Activated CD8-positive, alpha-beta memory T cell treated with anti-CD3 and anti-CD28 coated beads for 24 hours (primary cell): Measurements from ENCODE around the gene GRAMD2A.
A peak's percentile ranks its signal among the peaks of the same experiment; 100 is the strongest.

Source experiments
- DNase-seq: peaks from one replicate; pipeline ENCODE4 v3.0.0-alpha.2; 2020

Gene GRAMD2A

DNA sequence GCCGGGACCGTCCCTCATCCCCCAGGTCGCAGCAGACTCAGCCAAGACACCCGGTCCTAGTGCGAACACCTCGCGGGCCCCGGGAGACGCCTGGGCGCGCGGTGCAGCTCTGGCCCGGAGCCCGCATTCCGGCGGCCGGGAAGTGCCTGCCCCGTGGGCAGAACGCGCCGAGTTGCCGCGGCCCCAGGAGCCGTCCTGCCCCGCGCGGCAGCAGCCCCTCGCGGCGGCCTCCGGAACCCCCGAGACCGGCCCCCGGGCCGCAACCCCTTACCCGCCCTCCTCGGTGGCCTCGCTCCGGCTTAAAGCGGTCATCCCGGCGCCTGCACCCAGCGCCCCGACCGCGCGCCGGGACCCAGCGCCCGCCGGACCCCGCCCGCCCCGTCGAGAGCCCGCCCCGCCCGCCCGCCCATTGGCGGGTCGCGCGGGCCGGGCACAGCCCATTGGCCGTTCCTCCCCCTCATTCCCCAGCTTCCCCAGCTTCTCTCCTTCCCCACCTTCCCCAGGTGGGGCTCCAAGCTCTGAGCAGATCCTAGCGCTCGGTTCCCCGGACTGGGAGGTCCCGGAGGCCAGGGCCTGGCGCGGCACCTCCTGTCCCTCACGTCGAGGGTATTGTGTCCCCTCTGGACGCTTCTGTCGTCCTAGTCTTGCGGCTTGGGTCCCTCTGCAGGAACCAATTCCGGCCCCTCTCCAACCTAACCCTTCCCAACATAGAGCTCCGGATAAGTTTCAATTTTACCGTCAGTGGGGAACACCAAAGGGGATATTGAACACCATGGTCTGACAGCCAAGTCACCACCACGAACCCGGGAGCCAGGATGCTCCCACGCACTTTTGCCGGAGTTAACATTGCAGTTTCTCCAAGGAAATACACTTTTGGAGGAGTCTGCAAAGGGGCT, at the start of gene GRAMD2A:
Gene GRAMD2A, minus strand, starts transcription at position 328 of the 896 bp plus-strand sequence.
- peak; percentile 78 for DNase-seq

- DNase-seq = no peak
Observed at GRCh38 chr15:72242775-72243370, 45.3 kb upstream of the GRAMD2A start.

DNA sequence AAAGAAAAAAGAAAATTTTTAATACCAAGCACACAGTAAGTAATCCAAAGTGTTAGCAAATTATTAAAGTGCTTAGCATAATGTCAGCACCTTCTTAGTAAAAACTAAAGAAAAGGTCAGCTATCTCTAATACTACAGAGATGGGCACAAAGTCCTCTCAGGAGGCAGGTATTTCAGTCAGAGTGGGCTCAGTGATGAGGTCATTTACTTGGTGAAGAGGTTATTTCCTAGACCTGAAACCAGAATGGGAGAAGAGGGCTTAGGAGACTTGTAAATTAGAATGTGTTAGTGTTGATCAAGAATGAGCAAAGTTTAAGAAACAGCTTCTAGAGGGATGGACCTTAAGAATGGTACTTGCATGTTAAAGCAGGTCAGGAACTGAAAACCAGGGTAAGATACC, 42.1 kb upstream of the GRAMD2A start:
- DNase-seq = no peak

DNA sequence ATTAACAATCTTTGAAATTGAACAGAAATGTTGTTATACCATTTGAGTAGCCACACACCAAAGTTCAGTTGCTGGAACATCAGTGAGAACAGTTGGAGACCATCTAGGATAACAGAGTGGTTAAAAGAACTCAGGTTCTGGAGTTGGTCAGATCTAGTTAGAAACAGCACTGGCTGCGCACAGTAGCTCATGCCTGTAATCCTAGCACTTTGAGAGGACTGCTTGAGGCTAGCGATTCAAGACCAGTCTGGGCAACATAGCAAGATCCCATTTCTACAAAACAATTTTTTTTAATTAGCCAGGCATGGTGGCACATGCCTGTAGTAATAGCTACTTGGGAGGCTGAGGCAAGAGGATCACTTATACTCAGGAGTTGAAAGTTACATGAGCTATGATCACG, 41.0 kb upstream of the GRAMD2A start:
- DNase-seq = no peak

- DNase-seq = no peak
Observed at GRCh38 chr15:72237853-72238224, 40.3 kb upstream of the GRAMD2A start.

DNA sequence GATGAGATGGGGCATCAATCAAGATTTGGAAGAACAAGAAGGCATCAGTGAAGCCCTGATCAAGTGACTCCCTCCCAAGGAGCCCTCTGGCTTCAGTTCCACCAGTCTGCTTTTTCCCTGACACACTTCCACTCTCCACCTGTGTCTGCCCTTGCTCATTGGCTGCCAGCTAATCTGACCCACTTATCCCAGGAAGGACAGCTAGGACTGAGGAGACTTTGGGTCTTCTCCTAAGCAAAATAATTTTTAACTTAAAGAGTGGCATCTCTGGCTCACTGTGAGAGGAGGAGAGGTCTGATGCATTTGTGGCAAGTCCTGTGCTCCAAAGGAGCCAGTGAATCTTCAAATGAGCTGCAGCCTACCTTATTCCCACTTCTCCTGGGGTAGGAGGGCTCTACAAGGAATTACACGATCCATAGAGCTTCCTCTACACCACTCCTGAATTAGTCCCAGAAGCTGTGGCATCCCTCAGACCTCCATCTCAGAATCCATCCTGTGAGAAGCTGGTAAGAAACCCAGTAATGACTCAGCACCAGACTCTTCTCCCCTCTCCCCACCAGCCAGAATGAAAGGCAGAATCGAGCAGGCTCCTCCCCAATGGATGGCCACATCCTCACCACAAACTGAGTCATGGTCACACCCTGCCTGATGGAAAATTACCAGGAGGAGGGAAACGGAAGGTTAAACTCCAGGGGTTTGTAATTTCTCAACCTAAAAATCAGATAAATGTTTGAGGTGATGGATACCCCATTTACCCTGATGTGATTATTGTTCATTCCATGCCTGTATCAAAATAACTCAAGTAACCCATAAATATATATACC, 39.7 kb upstream of the GRAMD2A start:
- peak; percentile 77 for DNase-seq

- no peak for DNase-seq
Observed at GRCh38 chr15:72236381-72237003, 38.9 kb upstream of the GRAMD2A start.

DNA sequence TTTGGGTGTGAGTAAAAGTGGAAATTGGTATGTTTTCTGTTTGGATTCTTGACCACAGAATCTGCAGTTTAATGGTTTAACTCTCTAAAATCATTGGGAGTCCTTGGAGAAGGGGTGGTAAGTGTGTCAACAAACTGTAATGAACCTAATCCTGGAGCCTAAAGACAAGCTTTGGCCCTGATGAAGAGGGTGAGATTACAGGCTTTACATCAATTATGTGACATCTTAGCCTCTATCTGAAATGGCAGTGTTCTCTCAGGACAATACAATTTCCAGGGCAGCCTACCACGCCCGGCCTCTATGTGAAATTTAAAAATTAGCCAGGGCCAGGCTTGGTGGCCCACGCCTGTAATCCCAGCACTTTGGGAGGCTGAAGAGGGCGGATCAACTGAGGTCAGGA, 37.7 kb upstream of the GRAMD2A start:
- DNase-seq = no peak

GRCh38 chr15:72233769-72234168, 36.2 kb upstream of the GRAMD2A start:
- DNase-seq = no peak

DNA sequence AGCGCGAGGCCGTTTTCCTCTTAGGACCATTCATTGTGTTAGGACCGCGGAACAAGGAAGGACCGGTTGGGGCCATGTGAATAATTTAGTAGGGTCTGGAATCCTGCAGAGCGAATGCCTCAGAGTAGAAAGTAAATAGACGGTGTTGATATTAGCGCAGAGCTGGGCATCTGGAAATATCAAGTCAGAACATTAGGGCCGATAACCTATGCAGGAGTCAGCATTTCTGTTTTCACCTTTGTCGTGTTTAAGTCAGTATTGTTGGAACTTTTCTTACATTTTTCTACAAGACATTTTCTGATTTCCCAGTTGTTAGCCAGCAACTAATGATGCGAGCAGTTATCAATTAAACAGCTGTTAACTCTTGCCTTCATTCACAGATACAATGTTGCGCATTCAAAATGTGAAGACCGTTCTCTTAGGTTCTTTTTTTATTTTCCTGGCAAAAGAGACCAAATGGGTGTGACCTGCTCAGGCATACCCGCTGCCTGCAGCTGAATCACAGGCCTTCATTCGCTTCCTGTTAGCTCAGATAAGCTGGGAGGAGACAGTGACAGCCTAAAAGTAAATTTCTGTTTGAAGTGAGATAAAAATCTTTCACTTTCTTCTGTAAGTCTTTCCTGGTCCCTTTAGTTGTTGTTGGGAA, 34.4 kb upstream of the GRAMD2A start:
- DNase-seq = no peak

DNA sequence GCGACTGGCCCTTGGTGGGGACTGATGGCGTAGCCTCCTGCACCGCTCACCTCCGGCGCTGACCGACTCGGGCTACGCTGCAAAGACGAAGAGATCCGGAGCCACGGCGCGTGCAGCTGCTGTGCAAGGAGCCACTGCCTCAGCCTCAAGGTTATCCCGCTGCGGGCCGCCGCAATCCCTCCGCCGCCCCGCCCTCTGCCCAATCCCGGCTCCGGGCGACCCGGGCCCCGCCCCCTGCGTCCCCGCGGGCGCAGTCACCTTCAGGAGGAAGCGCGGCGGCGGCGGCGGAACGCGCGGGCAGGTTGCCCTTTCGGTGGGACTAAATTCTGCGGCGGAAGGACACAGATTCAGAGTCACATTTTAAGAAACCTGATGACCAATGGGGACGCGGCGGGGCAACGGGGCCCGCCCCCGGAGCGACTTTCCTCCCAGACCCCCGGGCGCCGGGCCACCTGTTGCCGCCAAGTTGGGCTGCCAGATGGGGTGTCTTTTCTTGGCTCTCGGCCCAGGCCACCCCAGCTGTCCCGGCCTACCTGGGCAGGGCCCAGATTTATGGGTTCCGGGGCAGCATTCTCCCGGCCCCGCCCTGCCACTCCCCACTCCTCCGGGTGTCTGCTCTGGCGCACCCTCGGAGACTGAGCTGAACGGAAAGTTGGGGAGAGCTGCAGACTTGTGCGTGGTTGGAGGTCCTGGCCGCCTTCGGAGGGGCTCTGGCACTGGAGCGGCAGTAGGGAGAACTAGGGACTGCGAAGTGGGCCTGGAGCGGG, 33.7 kb upstream of the GRAMD2A start, which contains the start of gene PKM:
Gene PKM, minus strand, starts transcription at position 125 of the 767 bp plus-strand sequence. CDS start 12,093 bp downstream, outside the sequence.
- DNase-seq = peak; percentile 99

- DNase-seq = peak; percentile 94
Observed at GRCh38 chr15:72230197-72231065, 32.8 kb upstream of the GRAMD2A start.

- no peak for DNase-seq
Observed at GRCh38 chr15:72229947-72230196, 32.3 kb upstream of the GRAMD2A start.

DNA sequence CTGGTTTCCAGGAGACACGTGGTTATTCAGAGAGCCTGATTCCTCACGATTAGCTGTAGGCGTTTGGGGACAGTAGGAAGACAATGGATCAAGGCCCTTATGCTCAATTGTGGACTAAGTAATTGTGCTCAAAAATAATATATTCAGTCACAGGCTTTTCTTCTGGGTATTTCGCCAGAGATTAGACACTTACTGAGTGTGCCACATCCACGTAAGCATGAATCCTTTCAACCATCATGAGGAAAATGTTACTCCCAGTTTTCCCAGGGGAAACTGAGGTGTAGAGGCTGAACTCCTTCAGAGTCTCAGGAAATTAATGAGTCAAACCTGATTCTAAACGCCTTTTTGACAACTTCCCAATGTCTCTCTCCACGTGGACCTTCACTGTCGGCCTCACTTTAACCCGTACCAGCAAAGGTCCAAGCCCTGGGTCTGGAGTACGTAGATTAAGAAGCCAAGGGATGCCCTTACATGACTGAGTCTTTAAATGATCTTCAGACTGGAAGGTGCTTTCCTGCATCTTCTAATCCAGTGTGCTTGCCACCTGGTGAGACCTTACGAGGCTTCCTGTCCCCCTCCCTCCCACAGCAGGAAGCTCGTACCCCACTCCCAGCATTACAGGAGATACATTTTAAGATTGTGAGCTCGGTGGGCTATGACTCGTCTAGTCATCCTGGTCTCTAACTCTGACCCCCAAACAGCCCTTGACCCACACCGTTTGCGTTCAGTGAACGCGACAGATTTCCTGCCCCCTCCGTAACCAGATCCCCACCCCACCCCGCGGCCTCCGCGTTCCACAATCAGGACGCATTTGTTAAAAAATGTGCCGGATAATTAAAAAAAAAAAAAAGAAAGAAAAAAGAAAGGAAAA, 31.7 kb upstream of the GRAMD2A start:
- peak; percentile 80 for DNase-seq

- no peak for DNase-seq
Observed at GRCh38 chr15:72227720-72228119, 30.1 kb upstream of the GRAMD2A start.

DNA sequence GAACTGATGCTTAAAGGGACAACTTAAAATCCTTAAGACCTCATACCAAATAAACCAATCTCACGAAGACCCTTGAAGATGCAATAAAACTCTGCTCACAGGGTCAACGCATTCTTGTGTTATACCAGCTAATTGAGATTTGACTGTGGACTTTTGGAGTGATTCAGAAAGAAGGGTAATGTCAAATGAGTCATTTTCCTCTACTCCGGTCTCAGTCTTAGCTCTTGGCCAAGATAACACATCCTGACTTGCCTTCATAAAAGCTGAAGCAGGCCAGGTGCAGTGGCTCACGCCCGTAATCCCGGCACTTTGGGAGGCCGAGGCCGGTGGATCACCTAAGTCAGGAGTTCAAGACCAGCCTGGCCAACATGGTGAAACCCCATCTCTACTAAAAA, 29.6 kb upstream of the GRAMD2A start:
- peak; percentile 82 for DNase-seq

DNA sequence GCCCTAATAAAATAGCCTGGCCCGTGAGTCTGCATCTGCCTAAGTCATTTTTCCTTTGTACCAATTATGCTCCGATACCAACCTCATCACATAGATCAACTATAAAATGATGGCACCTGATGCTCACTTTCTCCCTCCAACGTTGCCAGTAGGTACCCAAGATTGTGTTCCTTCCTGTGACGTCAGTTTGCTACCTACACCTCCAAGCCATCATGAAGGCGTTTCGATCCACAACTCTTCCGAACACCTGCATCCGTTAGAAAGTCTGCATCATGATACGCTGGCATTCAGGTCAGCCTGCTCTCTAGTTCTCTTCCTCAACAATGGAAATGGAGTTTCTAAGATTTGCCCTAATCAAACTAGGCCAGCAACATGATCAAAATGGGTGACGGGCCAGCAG, 25.7 kb upstream of the GRAMD2A start:
- no peak for DNase-seq

GRCh38 chr15:72222393-72222792, 24.8 kb upstream of the GRAMD2A start:
- no peak for DNase-seq

DNA sequence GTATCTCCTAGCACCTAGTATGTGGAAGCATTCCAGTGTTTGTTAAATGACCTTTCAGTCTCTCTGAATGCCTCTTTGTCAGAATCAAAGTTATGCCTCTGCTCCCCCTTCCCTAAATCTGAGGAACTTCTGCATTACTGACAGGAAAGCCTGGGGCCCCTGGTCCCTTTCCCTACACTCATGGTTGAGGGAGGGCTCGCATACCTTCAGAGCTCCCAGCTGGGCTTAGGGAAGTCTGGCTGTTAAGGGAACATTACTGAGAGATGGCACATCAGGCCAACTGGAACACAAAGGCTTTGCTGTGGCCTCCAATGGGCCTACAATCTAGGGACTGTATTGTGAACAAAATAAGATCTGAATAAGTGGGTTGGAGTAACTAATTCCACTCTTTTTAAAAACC, 23.1 kb upstream of the GRAMD2A start:
- DNase-seq = no peak

- DNase-seq = no peak
Observed at GRCh38 chr15:72217216-72217615, 19.6 kb upstream of the GRAMD2A start.
